ENCODE data around the gene KLC1. TPM values are rescaled to one million over a fixed set of nuclear protein-coding genes. Genes with fewer than 3 reads are reported as not detected.

Gene KLC1
- total RNA-seq, 5 donors from 2014 or later (not counting 1 experiment from before 2014, with no cell fraction given): 177 to 241 (median 219) TPM

DNA sequence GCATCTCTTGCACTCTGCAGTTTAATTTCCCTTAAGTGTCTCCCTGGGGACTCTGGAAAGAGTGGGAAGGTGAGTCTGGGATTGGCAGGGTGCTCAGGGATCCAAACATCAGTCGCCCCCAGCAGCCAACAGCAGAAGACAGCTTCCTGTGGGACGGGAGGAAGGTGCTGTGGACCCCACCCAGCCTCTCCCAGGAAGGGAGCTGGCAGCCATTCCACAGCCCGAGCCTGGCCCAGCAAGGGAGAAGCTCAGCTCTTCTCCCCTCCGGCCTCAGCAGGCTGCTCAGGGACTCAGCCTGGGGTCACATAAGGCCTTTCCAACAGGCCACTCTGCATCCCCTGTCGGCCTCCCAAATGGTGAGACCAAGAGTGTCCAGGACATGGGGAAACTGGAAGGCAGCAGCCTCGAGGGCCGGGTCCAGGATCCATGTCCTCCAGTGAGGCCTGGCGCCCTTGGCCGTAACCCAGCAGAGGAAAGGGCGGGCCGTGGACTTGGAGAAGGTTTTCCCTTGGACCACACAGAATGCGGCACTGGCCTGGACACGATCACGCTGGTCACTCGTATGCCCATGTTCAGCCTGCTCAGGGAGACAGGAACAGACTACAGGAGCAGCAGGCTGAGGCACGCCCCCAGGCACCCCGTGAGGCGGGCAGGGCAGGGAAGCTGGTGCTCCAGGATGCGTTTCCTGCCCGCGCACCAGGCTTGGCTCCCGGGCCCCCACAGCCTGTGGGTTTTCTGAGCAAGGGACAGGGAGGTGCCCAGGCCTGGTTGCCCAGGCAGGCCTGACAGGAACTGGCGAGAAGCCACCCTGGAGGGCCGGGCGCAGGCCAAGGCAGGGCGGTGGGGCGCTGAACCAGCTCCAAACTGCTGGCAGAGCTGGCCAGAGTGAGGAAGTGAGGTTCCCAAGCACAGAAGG is 82.8 kb downstream of the KLC1 start:
- ChIA-PET POLR2A (no interaction called here), CTCF (no interaction called here)
- Mint-ChIP-seq H3K4me3 (no peak overlapping the region), H3K36me3 (no peaks in the 10 kb centered on the region), H3K27me3 (no peaks in the 10 kb centered on the region), H3K4me1 (peaks cover 15 to 36% (median 23%) of the 10 kb centered on the region in 3 donors), H3K27ac (no peak overlapping the region), H3K9me3 (no peaks in the 10 kb centered on the region)
- ATAC-seq (replicated peaks in 1 of 4) (no peak), DNase-seq (no peak)
- Histone ChIP-seq H3K4me3 (ENCODE audit: control insufficient read depth in 1 of 2, extremely low read depth in 1 of 2, low read length in 1 of 2) (no peak overlapping the region), H3K9me3 (no peaks in the 10 kb centered on the region), H3K36me3 (ENCODE audit: control insufficient read depth in 2 of 2, extremely low read depth in 1 of 2, insufficient read depth in 1 of 2, low read length in 1 of 2) (peaks cover 5 to 14% of the 10 kb centered on the region in 2 donors), H3K27me3 (replicated peaks in 1 of 2; ENCODE audit: control insufficient read depth in 2 of 2, extremely low read depth in 1 of 2, insufficient read depth in 2 of 2, low read length in 1 of 2) (no peaks in the 10 kb centered on the region), H3K27ac (ENCODE audit: low read length) (no peak overlapping the region), H3K4me1 (ENCODE audit: control insufficient read depth in 1 of 2, extremely low read depth in 1 of 2, insufficient read depth in 2 of 2, low read length in 2 of 2) (peaks cover 5 to 34% of the 10 kb centered on the region in 2 experiments)
- 85% methylated on average over 23 of the region's 27 CpGs for WGBS (ENCODE audit: insufficient coverage)

GRCh38 chr14:103712633-103713247 is 83.7 kb downstream of the KLC1 start:
- H3K27ac Mint-ChIP-seq: no peak overlapping the region
- ChIA-PET POLR2A (no interaction called here), CTCF (no interaction called here)
- H3K4me3 Mint-ChIP-seq: peak overlapping the region in 1 of 3 donors; percentile 7
- H3K4me3 ChIP-seq (ENCODE audit: control insufficient read depth in 1 of 2, extremely low read depth in 1 of 2, low read length in 1 of 2): no peak overlapping the region
- H3K4me1 Mint-ChIP-seq: peaks cover 25 to 46% (median 32%) of the 10 kb centered on the region in 3 donors
- no peaks in the 10 kb centered on the region for H3K27me3 ChIP-seq (replicated peaks in 1 of 2; ENCODE audit: control insufficient read depth in 2 of 2, extremely low read depth in 1 of 2, insufficient read depth in 2 of 2, low read length in 1 of 2)
- H3K4me1 ChIP-seq (ENCODE audit: control insufficient read depth in 1 of 2, extremely low read depth in 1 of 2, insufficient read depth in 2 of 2, low read length in 2 of 2): peaks cover 5 to 38% of the 10 kb centered on the region in 2 experiments
- H3K9me3 Mint-ChIP-seq: no peaks in the 10 kb centered on the region
- DNase-seq (no peak), ATAC-seq (replicated peaks in 1 of 4) (no peak)
- H3K36me3 ChIP-seq (ENCODE audit: control insufficient read depth in 2 of 2, extremely low read depth in 1 of 2, insufficient read depth in 1 of 2, low read length in 1 of 2): peaks cover 5% of the 10 kb centered on the region in 2 donors
- no peaks in the 10 kb centered on the region for H3K9me3 ChIP-seq
- WGBS (ENCODE audit: insufficient coverage): 95% methylated on average over 23 of the region's 24 CpGs
- no peak overlapping the region for H3K27ac ChIP-seq (ENCODE audit: low read length)
- H3K27me3 Mint-ChIP-seq: no peaks in the 10 kb centered on the region
- no peaks in the 10 kb centered on the region for H3K36me3 Mint-ChIP-seq

GRCh38 chr14:103713304-103714062 is 84.5 kb downstream of the KLC1 start:
- Histone ChIP-seq H3K4me3 (ENCODE audit: control insufficient read depth in 1 of 2, extremely low read depth in 1 of 2, low read length in 1 of 2) (no peak overlapping the region), H3K36me3 (ENCODE audit: control insufficient read depth in 2 of 2, extremely low read depth in 1 of 2, insufficient read depth in 1 of 2, low read length in 1 of 2) (peaks cover 0 to 5% of the 10 kb centered on the region in 2 donors), H3K9me3 (no peaks in the 10 kb centered on the region), H3K4me1 (ENCODE audit: control insufficient read depth in 1 of 2, extremely low read depth in 1 of 2, insufficient read depth in 2 of 2, low read length in 2 of 2) (peaks cover 5 to 38% of the 10 kb centered on the region in 2 experiments), H3K27ac (ENCODE audit: low read length) (no peak overlapping the region), H3K27me3 (replicated peaks in 1 of 2; ENCODE audit: control insufficient read depth in 2 of 2, extremely low read depth in 1 of 2, insufficient read depth in 2 of 2, low read length in 1 of 2) (no peaks in the 10 kb centered on the region)
- Mint-ChIP-seq H3K4me1 (peaks cover 32 to 53% (median 40%) of the 10 kb centered on the region in 3 donors), H3K27ac (no peak overlapping the region), H3K36me3 (no peaks in the 10 kb centered on the region), H3K9me3 (no peaks in the 10 kb centered on the region), H3K27me3 (no peaks in the 10 kb centered on the region), H3K4me3 (peak overlapping the region; percentile 65 to 90 (median 70))
- 94% methylated on average over 18 of the region's 18 CpGs for WGBS (ENCODE audit: insufficient coverage)
- ChIA-PET POLR2A (no interaction called here), CTCF (interaction anchor here in 1 of 2 donors (0.6 kb wide), 1 partner anchor 142 kb away, joined by 3 read pairs; no protein-coding TSS in a partner anchor)
- ATAC-seq (replicated peaks in 1 of 4) (no peak), DNase-seq (no peak)

GRCh38 chr14:103714063-103714724 is 85.2 kb downstream of the KLC1 start:
- Histone ChIP-seq H3K27ac (ENCODE audit: low read length) (no peak overlapping the region), H3K36me3 (ENCODE audit: control insufficient read depth in 2 of 2, extremely low read depth in 1 of 2, insufficient read depth in 1 of 2, low read length in 1 of 2) (peaks cover 0 to 5% of the 10 kb centered on the region in 2 donors), H3K4me1 (ENCODE audit: control insufficient read depth in 1 of 2, extremely low read depth in 1 of 2, insufficient read depth in 2 of 2, low read length in 2 of 2) (peaks cover 5 to 38% of the 10 kb centered on the region in 2 experiments), H3K27me3 (replicated peaks in 1 of 2; ENCODE audit: control insufficient read depth in 2 of 2, extremely low read depth in 1 of 2, insufficient read depth in 2 of 2, low read length in 1 of 2) (no peaks in the 10 kb centered on the region), H3K4me3 (ENCODE audit: control insufficient read depth in 1 of 2, extremely low read depth in 1 of 2, low read length in 1 of 2) (peak overlapping the region; percentile 44 to 45), H3K9me3 (no peaks in the 10 kb centered on the region)
- Mint-ChIP-seq H3K4me3 (peak overlapping the region; percentile 70 to 90 (median 74)), H3K27ac (no peak overlapping the region), H3K4me1 (peaks cover 38 to 58% (median 45%) of the 10 kb centered on the region in 3 donors), H3K9me3 (no peaks in the 10 kb centered on the region), H3K36me3 (no peaks in the 10 kb centered on the region), H3K27me3 (no peaks in the 10 kb centered on the region)
- WGBS (ENCODE audit: insufficient coverage): 64% methylated on average over 11 of the region's 16 CpGs
- DNase-seq: no peak
- ChIA-PET POLR2A (no interaction called here), CTCF (no interaction called here)
- ATAC-seq (replicated peaks in 1 of 4): no peak

DNA sequence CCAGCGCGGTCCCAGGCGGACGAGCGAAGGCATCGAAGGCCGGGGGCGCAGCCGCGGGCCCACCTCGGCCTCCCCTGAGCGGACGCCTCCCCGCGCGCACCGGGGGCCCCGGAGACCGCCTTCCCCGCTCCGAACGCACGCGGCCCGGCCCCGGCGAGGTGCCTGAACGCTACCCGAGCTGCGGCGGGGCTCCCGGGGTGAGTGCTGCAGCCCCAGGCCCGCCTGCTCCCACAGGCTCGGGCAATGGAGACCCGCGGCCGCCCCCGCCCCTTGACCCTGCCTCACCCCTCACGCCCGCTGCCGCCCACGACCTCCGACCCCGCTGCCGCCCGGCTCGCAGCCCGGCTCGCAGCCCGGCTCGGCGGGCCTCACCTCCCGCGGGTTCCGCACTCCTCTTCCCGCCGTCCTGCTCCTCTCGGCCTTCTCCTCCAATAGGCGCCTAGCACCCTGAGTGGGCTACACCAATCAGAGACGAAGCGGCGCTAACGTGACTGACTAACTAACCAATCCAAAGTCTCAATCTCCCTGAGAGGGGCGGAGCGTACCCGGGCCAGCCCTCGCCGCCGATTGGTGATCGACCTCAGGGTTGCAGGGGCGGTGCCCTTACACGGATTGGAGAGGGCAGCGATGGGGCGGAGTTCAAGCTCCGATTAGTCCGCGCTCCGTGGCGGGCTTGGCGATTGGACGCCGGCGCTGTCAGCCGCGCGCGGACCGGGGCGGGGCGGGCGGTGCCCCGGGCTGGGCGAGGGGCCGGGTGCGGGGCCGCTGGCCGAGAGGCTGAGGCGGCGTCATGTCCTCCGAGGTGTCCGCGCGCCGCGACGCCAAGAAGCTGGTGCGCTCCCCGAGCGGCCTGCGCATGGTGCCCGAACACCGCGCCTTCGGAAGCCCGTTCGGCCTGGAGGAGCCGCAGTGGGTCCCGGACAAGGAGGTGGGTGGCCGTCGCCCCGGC is 86.3 kb downstream of the KLC1 start, which contains the start of the genes XRCC3 and ZFYVE21:
XRCC3 (minus strand) TSS at position 400 of the 949 bp plus-strand sequence. CDS start 4,364 bp downstream, outside the sequence.
ZFYVE21 (plus strand) TSS at position 759 of the 949 bp plus-strand sequence; CDS start at position 791, 32 bp downstream.
- no peaks in the 10 kb centered on the region for H3K9me3 Mint-ChIP-seq
- no peaks in the 10 kb centered on the region for H3K36me3 Mint-ChIP-seq
- ATAC-seq (replicated peaks in 1 of 4) (peak; percentile 92 to 95 (median 94)), DNase-seq (peak; percentile 95 to 100 (median 99))
- H3K4me1 Mint-ChIP-seq: peaks cover 44 to 67% (median 56%) of the 10 kb centered on the region in 3 donors
- H3K27ac Mint-ChIP-seq: peak within 1 kb of the TSS; percentile 73 to 81
- WGBS (ENCODE audit: insufficient coverage): under 1% methylated on average over 121 of the region's 121 CpGs
- H3K27me3 Mint-ChIP-seq: no peaks in the 10 kb centered on the region
- H3K4me3 Mint-ChIP-seq: peak within 1 kb of the TSS; percentile 86 to 90 (median 89)
- Histone ChIP-seq H3K27ac (ENCODE audit: low read length) (no peak within 1 kb of the TSS), H3K4me3 (ENCODE audit: control insufficient read depth in 1 of 2, extremely low read depth in 1 of 2, low read length in 1 of 2) (peak within 1 kb of the TSS; percentile 51 to 67), H3K27me3 (replicated peaks in 1 of 2; ENCODE audit: control insufficient read depth in 2 of 2, extremely low read depth in 1 of 2, insufficient read depth in 2 of 2, low read length in 1 of 2) (no peaks in the 10 kb centered on the region), H3K4me1 (ENCODE audit: control insufficient read depth in 1 of 2, extremely low read depth in 1 of 2, insufficient read depth in 2 of 2, low read length in 2 of 2) (peaks cover 5 to 43% of the 10 kb centered on the region in 2 experiments), H3K36me3 (ENCODE audit: control insufficient read depth in 2 of 2, extremely low read depth in 1 of 2, insufficient read depth in 1 of 2, low read length in 1 of 2) (no peaks in the 10 kb centered on the region), H3K9me3 (no peaks in the 10 kb centered on the region)
- CTCF ChIA-PET: no interaction called here
- POLR2A ChIA-PET: no interaction called here

Measured in T-cell (primary cell).